HG02588 (cell line): ENCODE data around the gene FGFBP3.

Source experiments
- ATAC-seq: cut with Tn5 transposase; IDR thresholded peaks from one replicate; pipeline ENCODE4 v1.9.1; 2021; ENCODE audit warnings: mild to moderate bottlenecking, moderate library complexity; ENCODE audit not compliant: unreplicated experiment

Gene FGFBP3

GRCh38 chr10:91909117-91909677, at the start of gene FGFBP3:
FGFBP3 (minus strand) TSS chr10:91909486; CDS start chr10:91908969, 517 bp downstream.
- no peak for ATAC-seq

GRCh38 chr10:91957091-91957490, 47.8 kb upstream of the FGFBP3 start:
- ATAC-seq: no peak

GRCh38 chr10:91955114-91955513, 45.8 kb upstream of the FGFBP3 start:
- ATAC-seq: no peak

GRCh38 chr10:91953600-91954160, 44.4 kb upstream of the FGFBP3 start:
- no peak for ATAC-seq

GRCh38 chr10:91944880-91945630, 35.8 kb upstream of the FGFBP3 start:
- no peak for ATAC-seq

- no peak for ATAC-seq
Measured at GRCh38 chr10:91941426-91941825, 32.1 kb upstream of the FGFBP3 start.

- ATAC-seq: no peak
Measured at GRCh38 chr10:91939653-91940052, 30.4 kb upstream of the FGFBP3 start.

GRCh38 chr10:91935886-91936285, 26.6 kb upstream of the FGFBP3 start:
- no peak for ATAC-seq

GRCh38 chr10:91932737-91933136, 23.5 kb upstream of the FGFBP3 start:
- no peak for ATAC-seq

GRCh38 chr10:91931526-91932190, 22.4 kb upstream of the FGFBP3 start:
- no peak for ATAC-seq

GRCh38 chr10:91930939-91931338, 21.7 kb upstream of the FGFBP3 start:
- no peak for ATAC-seq

- ATAC-seq: no peak
Measured at GRCh38 chr10:91925022-91925320, 15.7 kb upstream of the FGFBP3 start.

GRCh38 chr10:91924212-91925021, 15.1 kb upstream of the FGFBP3 start:
- peak; percentile 26 for ATAC-seq

- peak; percentile 97 for ATAC-seq
Measured at GRCh38 chr10:91923371-91924211, 14.3 kb upstream of the FGFBP3 start, which contains the start of gene BTAF1. BTAF1 (plus strand) TSS chr10:91923770; CDS start chr10:91924077, 307 bp downstream.

GRCh38 chr10:91919651-91920050, 10.4 kb upstream of the FGFBP3 start:
- ATAC-seq: no peak

- ATAC-seq: no peak
Measured at GRCh38 chr10:91910467-91910866, 1.2 kb upstream of the FGFBP3 start.

GRCh38 chr10:91908337-91909116, 759 bp downstream of the FGFBP3 start:
- ATAC-seq: peak; percentile 88

- ATAC-seq: no peak
Measured at GRCh38 chr10:91907914-91908336, 1.4 kb downstream of the FGFBP3 start.

GRCh38 chr10:91907033-91907594, 2.2 kb downstream of the FGFBP3 start:
- no peak for ATAC-seq
